Fibroblast of skin of left quadriceps (primary cell): ENCODE data around the gene EHMT1.

Experiments
- DNase-seq, 2 experiments: peaks; one replicate each; pipeline ENCODE4 v3.0.0-alpha.2; 2013; ENCODE audit warnings: low read depth in 2 of 2

Gene EHMT1

GRCh38 chr9:137646341-137646740 is 27.5 kb downstream of the EHMT1 start:
- DNase-seq, result no peak

- no peak for DNase-seq
Observed at GRCh38 chr9:137647096-137647714, 28.4 kb downstream of the EHMT1 start.

GRCh38 chr9:137648396-137648795 is 29.6 kb downstream of the EHMT1 start:
- DNase-seq, result no peak

DNA sequence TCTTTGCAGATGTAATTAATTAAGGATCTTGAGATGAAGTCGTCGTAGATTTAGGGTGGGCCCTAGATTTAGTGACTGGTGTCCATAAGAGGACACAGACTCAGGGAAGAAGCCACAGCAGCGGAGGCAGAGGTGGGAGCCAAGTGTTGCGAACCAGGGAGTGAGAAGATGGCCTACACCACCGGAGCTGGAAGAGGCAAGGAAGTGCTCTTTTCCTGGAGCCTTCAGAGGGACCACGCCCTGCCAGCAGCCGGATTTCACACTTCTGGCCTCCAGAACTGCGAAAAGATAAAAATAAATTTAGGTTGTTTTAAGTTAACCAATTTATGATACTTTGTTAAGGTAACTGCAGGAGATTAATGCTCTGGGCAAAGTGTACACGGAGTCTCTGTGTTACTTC is 30.7 kb downstream of the EHMT1 start:
- no peak for DNase-seq

- no peak for DNase-seq
Observed at GRCh38 chr9:137650259-137650658, 31.5 kb downstream of the EHMT1 start.

DNA sequence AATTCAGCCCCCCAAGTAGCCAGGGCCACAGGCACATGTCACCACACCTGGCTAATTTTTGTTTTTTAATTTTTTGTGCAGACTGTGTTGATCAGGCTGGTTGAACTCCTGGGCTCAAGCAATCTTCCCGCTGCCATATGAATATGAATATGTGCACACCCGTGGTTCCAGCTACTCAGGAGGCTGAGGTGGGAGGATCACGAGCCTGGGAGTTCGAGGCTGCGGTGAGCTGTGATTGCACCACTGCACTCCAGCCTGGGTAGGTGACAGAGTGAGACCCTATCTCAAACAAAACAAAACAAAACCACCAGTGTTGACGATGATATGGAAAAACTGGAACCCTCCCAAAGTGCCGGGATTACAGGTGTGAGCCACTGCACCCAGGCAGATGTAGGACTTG is 32.0 kb downstream of the EHMT1 start:
- no peak for DNase-seq

- no peak for DNase-seq
Observed at GRCh38 chr9:137656416-137656815, 37.6 kb downstream of the EHMT1 start.

DNA sequence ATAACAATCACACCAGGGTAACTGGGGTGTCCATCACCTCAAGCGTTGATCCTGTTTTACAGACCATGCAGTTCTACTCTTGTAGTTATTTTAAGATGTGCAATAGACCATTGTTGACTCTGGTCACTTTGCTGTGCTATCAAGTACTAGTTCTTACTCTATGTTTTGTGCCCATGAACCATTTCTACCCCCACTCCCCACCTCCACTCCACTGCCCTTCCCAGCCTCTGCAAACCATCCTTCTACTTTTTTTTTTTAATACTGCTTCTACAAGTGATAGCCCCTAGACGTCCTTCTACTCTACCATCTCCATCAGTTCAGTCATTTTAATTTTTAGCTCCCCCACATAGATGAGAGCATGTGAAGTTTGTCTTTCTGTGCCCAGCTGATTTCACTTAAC is 38.8 kb downstream of the EHMT1 start:
- no peak for DNase-seq

- DNase-seq, result no peak
Observed at GRCh38 chr9:137658781-137659180, 40.0 kb downstream of the EHMT1 start.

- DNase-seq, result no peak
Observed at GRCh38 chr9:137660144-137660543, 41.3 kb downstream of the EHMT1 start.

GRCh38 chr9:137663584-137663983 is 44.8 kb downstream of the EHMT1 start:
- no peak for DNase-seq

- no peak for DNase-seq
Observed at GRCh38 chr9:137664676-137665075, 45.9 kb downstream of the EHMT1 start.

- no peak for DNase-seq
Observed at GRCh38 chr9:137665226-137665625, 46.4 kb downstream of the EHMT1 start.

DNA sequence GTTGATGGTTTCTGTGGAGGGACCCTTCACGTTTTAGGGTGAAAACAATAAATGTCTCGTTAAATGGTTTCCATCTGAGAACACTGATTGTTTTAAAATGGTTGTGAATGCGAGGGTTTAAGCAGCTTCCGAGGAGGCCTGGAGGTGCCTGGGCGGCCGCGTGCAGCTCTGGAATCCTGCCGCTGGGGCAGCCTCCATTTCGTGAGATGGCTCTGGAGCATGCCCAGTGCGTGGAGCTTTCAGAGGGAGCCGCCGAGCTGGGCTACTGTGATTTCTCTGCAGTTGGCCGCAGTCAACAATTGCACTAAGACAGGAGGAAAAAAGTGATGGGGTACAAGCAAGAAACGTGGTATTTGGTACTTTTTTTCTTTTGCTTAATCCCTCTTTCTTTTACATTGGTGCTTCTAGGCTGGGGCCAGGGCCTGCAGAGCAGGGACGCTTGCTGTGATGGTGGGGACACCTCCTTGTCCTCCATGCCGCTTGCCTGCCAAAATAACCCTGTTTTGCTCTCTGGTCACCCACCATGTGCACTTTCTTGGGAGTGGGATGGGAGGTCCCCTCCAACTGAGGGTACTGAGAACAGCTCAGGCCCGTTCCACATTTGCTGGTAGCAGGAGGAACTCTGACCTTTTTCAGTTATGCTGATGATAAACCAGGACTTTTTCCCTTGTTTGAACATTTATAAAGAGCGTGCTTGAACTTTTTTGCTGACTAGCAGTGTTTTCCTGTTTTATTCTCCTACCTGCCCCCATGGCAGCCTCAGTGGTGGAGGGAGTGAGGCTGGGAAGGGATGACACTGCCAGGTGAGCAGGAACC is 47.1 kb downstream of the EHMT1 start:
- DNase-seq, result peak; percentile 10 to 11

GRCh38 chr9:137666513-137666822 is 47.7 kb downstream of the EHMT1 start:
- no peak for DNase-seq

- DNase-seq, result no peak
Observed at GRCh38 chr9:137666955-137667670, 48.3 kb downstream of the EHMT1 start.

DNA sequence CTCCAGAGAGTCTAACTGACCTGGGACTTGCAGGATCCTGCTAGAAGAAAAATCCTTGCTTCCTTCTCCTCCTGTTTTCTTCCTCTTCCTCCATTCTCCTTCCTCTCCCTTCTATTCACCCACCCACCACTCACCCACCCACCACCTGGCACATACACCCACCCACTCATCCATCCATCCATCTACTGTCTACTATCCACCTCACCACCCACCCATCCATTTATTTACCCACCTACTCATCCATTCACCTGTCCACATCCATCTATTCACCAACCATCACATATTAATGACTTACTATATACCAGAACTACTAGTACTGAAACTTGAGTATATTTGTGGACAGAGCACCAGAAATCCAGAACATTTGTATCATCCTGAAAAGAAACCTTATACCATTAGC is 49.4 kb downstream of the EHMT1 start:
- no peak for DNase-seq

GRCh38 chr9:137669261-137669672 is 50.5 kb downstream of the EHMT1 start:
- DNase-seq, result no peak

GRCh38 chr9:137670391-137671195 is 51.8 kb downstream of the EHMT1 start:
- no peak for DNase-seq

GRCh38 chr9:137671196-137671538 is 52.4 kb downstream of the EHMT1 start:
- DNase-seq, result no peak

DNA sequence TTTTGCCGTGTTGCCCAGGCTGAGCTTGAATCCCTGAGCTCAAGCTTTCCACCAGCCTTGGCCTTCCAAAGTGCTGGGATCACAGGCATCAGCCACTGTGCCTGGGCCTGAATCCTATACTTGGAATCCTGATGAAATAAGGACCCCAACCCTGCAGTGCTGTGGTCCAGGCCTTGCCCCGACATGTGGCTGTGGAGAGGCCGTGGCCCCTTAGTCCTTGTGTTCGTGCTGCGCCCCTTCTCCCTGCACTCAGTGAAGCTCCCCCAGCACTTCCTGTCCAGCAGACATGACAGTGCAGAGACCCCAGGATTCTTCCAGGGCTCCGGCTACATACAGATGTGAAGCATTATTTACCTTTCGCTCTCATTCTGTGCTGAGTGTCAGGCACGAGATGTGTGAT is 52.9 kb downstream of the EHMT1 start:
- no peak for DNase-seq
